NCI-H2081 treated with DMSO at 0.1 percent for 48 hours (cell line): Measurements from ENCODE around the gene FAM184A.

Source experiments
- DNase-seq: peaks from one replicate; lab custom pipeline; 2025; lab: John Stamatoyannopoulos, UW

Gene FAM184A

DNA sequence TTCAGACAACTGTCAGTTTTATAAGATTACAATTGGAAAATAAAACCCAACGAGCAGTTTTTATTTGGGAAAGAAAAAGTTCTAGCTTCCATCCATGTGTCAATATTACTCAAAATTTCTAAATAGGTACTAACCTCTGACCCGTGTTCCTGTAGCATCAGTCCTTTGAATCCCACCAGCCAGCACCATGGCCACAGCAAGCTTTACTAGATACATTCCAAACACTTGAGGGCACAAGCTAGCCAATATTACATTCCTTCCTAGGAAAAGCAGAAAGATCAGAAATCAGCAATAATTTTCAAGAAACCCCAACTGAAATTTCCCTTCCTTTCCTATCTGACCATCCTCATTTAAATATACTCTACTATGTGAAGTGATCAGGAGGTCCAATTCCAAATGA is 165.3 kb downstream of the FAM184A start:
- no peak for DNase-seq

DNA sequence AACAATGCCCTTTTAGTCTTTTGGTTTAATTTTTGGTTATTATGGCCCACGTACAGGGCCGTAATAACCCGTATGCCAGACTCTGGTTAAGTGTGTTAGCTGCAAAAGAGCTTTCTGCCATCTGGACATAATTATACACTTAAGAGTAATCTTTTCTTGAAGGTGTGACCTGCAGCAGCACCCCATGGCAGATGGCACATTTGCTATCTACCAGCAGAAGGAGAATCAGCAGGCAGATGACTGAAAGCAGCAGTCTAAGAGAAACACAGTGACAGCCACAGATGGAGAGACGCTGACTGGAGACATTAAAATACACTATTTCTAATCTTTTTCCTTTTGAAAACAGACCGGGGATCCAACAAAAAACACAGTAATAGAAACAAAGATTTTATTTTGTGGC is 165.8 kb downstream of the FAM184A start:
- no peak for DNase-seq
